Endodermal cell (in vitro differentiated cells): ENCODE data around the gene ART1. TPM values are rescaled to one million over a fixed set of nuclear protein-coding genes. Genes with fewer than 3 reads are reported as not detected.

Experiments
- DNase-seq: peaks from one replicate; pipeline ENCODE4 v3.0.0-alpha.2; 2017
- H3K27ac ChIP-seq: 2 replicates; pipeline ENCODE4 v1.5.1; 2013; ENCODE audit warnings: mild to moderate bottlenecking, low read depth, low read length, moderate library complexity
- H3K27me3 ChIP-seq: 2 replicates; pipeline ENCODE4 v1.6.1; 2013; ENCODE audit warnings: mild to moderate bottlenecking, low read length, moderate library complexity; ENCODE audit not compliant: insufficient read depth, control insufficient read depth, poor library complexity, severe bottlenecking
- H3K36me3 ChIP-seq: 2 replicates; pipeline ENCODE4 v1.7.0; 2013; ENCODE audit warnings: mild to moderate bottlenecking, low read length, moderate library complexity; ENCODE audit not compliant: control insufficient read depth, insufficient read depth
- H3K4me1 ChIP-seq: one replicate; pipeline ENCODE4 v1.7.0; 2013; ENCODE audit warnings: low read length; ENCODE audit not compliant: control insufficient read depth, insufficient read depth
- H3K4me3 ChIP-seq: 2 replicates; pipeline ENCODE4 v1.5.1; 2013; ENCODE audit warnings: mild to moderate bottlenecking, low read length, moderate library complexity
- H3K9ac ChIP-seq: 2 replicates; pipeline ENCODE4 v1.6.1; 2013; ENCODE audit warnings: mild to moderate bottlenecking, low read length, moderate library complexity; ENCODE audit not compliant: poor library complexity, severe bottlenecking; ENCODE audit errors: extremely low read depth
- H3K9me3 ChIP-seq: 2 replicates; pipeline ENCODE4 v1.6.1; 2013; ENCODE audit warnings: mild to moderate bottlenecking, low read length, moderate library complexity; ENCODE audit not compliant: control insufficient read depth
- H3K27ac Mint-ChIP-seq: 2 replicates; pipeline ENCODE4 v1.8.0; 2020; ENCODE audit warnings: mixed read lengths
- H3K27me3 Mint-ChIP-seq: 2 replicates; pipeline ENCODE4 v1.8.0; 2021; ENCODE audit warnings: mild to moderate bottlenecking, mixed read lengths; ENCODE audit not compliant: insufficient read depth
- H3K36me3 Mint-ChIP-seq: 2 replicates; pipeline ENCODE4 v1.8.0; 2020; ENCODE audit warnings: low read depth, mixed read lengths
- H3K4me1 Mint-ChIP-seq: 2 replicates; pipeline ENCODE4 v1.8.0; 2020; ENCODE audit warnings: mixed read lengths
- H3K4me3 Mint-ChIP-seq: 2 replicates; pipeline ENCODE4 v1.8.0; 2020; ENCODE audit warnings: mild to moderate bottlenecking, moderate library complexity, mixed read lengths
- H3K9me3 Mint-ChIP-seq: 2 replicates; pipeline ENCODE4 v1.8.0; 2020; ENCODE audit warnings: mild to moderate bottlenecking, mixed read lengths
- CTCF ChIP-seq: fragments of 200-600 bp; sonication (generic); conservative IDR thresholded peaks from 2 replicates; pipeline ENCODE4 v1.5.0; 2021; ENCODE audit warnings: antibody characterized with exemption, mild to moderate bottlenecking
- WGBS, 2 experiments: methylation state at CpG; one replicate each; pipeline versions ENCODE4 v1.1.5 to v1.1.7; 2013; ENCODE audit warnings: missing lambda C conversion rate in 2 of 2, mixed read lengths in 1 of 2; ENCODE audit not compliant: insufficient coverage in 1 of 2, insufficient read length in 1 of 2; 5-methylcytosine and 5-hydroxymethylcytosine counted together
- total RNA-seq, 2 donors: library from RNA; stranded (reverse); fragmentation: NEBNext Ultra II Directional in 1 of 2; extraction: Animal tissue kit (Norgen Biotek cat#: 25700) in 1 of 2; gene quantifications; 2 replicates in 1 of 2; 3 replicates in 1 of 2; pipeline ENCODE4 v1.2.1, GENCODE V29; 2021

Gene ART1
- total RNA-seq, 2 donors from 2014 or later = not detected

- H3K4me3 ChIP-seq = no peak overlapping the region
- no peaks in the 10 kb centered on the region for H3K27me3 ChIP-seq
- peaks cover 80% of the 10 kb centered on the region for H3K36me3 ChIP-seq
- H3K4me1 ChIP-seq = no peaks in the 10 kb centered on the region
- Mint-ChIP-seq H3K4me1 (peaks cover 3% of the 10 kb centered on the region), H3K27me3 (no peaks in the 10 kb centered on the region), H3K27ac (no peak overlapping the region), H3K36me3 (peaks cover 70% of the 10 kb centered on the region), H3K4me3 (no peak overlapping the region), H3K9me3 (no peaks in the 10 kb centered on the region)
- H3K9ac ChIP-seq = no peak overlapping the region
- no peak for TF ChIP-seq CTCF
- no peak overlapping the region for H3K27ac ChIP-seq
- DNase-seq = no peak
- H3K9me3 ChIP-seq = no peaks in the 10 kb centered on the region
- 84 to 100% methylated on average over 1 to 2 of the region's 2 CpGs for WGBS, 2 experiments
These were observed 62.2 kb downstream of the ART1 start for GRCh38 chr11:3707176-3707575.

DNA sequence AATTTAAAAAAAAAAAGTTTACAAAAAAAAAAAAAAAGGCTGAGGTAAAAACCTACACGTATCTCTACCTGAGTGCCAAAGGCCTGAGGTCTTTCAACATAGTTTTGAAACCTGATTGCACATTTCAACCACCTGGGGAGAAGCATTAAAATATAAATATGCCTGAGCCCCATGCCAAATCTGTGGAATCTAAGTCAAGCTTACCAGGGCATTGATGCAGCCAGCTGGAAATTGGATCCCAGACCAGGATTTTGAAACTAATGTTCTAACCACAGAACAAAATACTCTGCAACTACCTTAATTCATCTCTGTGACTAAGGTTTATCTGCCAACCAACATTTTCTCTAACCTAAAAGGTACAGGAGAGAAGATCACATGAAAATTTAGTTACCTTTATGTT lies 65.0 kb downstream of the ART1 start:
- Mint-ChIP-seq H3K4me1 (peaks cover 3% of the 10 kb centered on the region), H3K36me3 (peaks cover 65% of the 10 kb centered on the region), H3K27me3 (no peaks in the 10 kb centered on the region), H3K4me3 (no peak overlapping the region), H3K9me3 (no peaks in the 10 kb centered on the region), H3K27ac (peak overlapping the region; percentile 55)
- no peaks in the 10 kb centered on the region for H3K9me3 ChIP-seq
- H3K4me1 ChIP-seq = no peaks in the 10 kb centered on the region
- DNase-seq = no peak
- peaks cover 79% of the 10 kb centered on the region for H3K36me3 ChIP-seq
- H3K9ac ChIP-seq = no peak overlapping the region
- 95% methylated on average over 1 of the region's 1 CpG; no CpG with 5 or more reads in 1 of the 2 experiments for WGBS, 2 experiments
- no peak overlapping the region for H3K4me3 ChIP-seq
- H3K27ac ChIP-seq = no peak overlapping the region
- H3K27me3 ChIP-seq = no peaks in the 10 kb centered on the region
- no peak for TF ChIP-seq CTCF

- no peak for TF ChIP-seq CTCF
- no peak overlapping the region for H3K9ac ChIP-seq
- Mint-ChIP-seq H3K27me3 (no peaks in the 10 kb centered on the region), H3K36me3 (peaks cover 65% of the 10 kb centered on the region), H3K4me3 (no peak overlapping the region), H3K27ac (no peak overlapping the region), H3K4me1 (peaks cover 3% of the 10 kb centered on the region), H3K9me3 (no peaks in the 10 kb centered on the region)
- no peaks in the 10 kb centered on the region for H3K9me3 ChIP-seq
- H3K4me1 ChIP-seq = no peaks in the 10 kb centered on the region
- no peak overlapping the region for H3K4me3 ChIP-seq
- no peaks in the 10 kb centered on the region for H3K27me3 ChIP-seq
- 83 to 90% methylated on average over 1 to 4 of the region's 4 CpGs for WGBS, 2 experiments
- DNase-seq = no peak
- H3K36me3 ChIP-seq = peaks cover 79% of the 10 kb centered on the region
- H3K27ac ChIP-seq = no peak overlapping the region
These were observed 65.7 kb downstream of the ART1 start for GRCh38 chr11:3710485-3711259.
